Measurements from ENCODE around the gene DNAJA4. TPM values are rescaled to one million over a fixed set of nuclear protein-coding genes. Genes with fewer than 3 reads are reported as not detected.

DNAJA4 gene
- total RNA-seq, 4 donors from 2014 or later: 9.5 to 21.9 (median 13.8) TPM

GRCh38 chr15:78225783-78226541 lies 38.4 kb upstream of the DNAJA4 start:
- H3K4me3 ChIP-seq (replicated peaks in 1 of 3): no peak overlapping the region
- no peak overlapping the region for H3K27ac ChIP-seq
- H3K4me1 ChIP-seq: no peaks in the 10 kb centered on the region
- no peak for TF ChIP-seq CTCF (IDR thresholded peaks at IDR 0.05)
- no peak for TF ChIP-seq POLR2A (IDR thresholded peaks at IDR 0.05)
- intact Hi-C loops (cut with DNase I): no loop called here
- DNase-seq: no peak
- 91 to 96% methylated on average over 3 of the region's 3 CpGs for WGBS, 2 donors
- H3K36me3 ChIP-seq: no peaks in the 10 kb centered on the region
- H3K27me3 ChIP-seq: no peaks in the 10 kb centered on the region
- no peaks in the 10 kb centered on the region for H3K9me3 ChIP-seq

- H3K4me1 ChIP-seq: no peaks in the 10 kb centered on the region
- TF ChIP-seq POLR2A (IDR thresholded peaks at IDR 0.05): no peak
- no peak for TF ChIP-seq CTCF (IDR thresholded peaks at IDR 0.05)
- WGBS, 2 donors: 89 to 92% methylated on average over 8 of the region's 8 CpGs
- no peaks in the 10 kb centered on the region for H3K36me3 ChIP-seq
- no peak overlapping the region for H3K27ac ChIP-seq
- H3K9me3 ChIP-seq: no peaks in the 10 kb centered on the region
- DNase-seq: no peak
- no peaks in the 10 kb centered on the region for H3K27me3 ChIP-seq
- no peak overlapping the region for H3K4me3 ChIP-seq (replicated peaks in 1 of 3)
- intact Hi-C loops (cut with DNase I): no loop called here
Observed at GRCh38 chr15:78228356-78228996, 35.9 kb upstream of the DNAJA4 start.

GRCh38 chr15:78229431-78230406 lies 34.6 kb upstream of the DNAJA4 start:
- no peaks in the 10 kb centered on the region for H3K9me3 ChIP-seq
- 85 to 88% methylated on average over 17 of the region's 17 CpGs for WGBS, 2 donors
- no peaks in the 10 kb centered on the region for H3K36me3 ChIP-seq
- H3K27me3 ChIP-seq: no peaks in the 10 kb centered on the region
- no peaks in the 10 kb centered on the region for H3K4me1 ChIP-seq
- no peak overlapping the region for H3K4me3 ChIP-seq (replicated peaks in 1 of 3)
- intact Hi-C loops (cut with DNase I): no loop called here
- DNase-seq: no peak
- H3K27ac ChIP-seq: no peak overlapping the region
- TF ChIP-seq CTCF (IDR thresholded peaks at IDR 0.05) (no peak), POLR2A (IDR thresholded peaks at IDR 0.05) (no peak)

- Histone ChIP-seq H3K4me1 (no peaks in the 10 kb centered on the region), H3K27me3 (no peaks in the 10 kb centered on the region), H3K4me3 (replicated peaks in 1 of 3) (no peak overlapping the region), H3K36me3 (no peaks in the 10 kb centered on the region), H3K27ac (no peak overlapping the region), H3K9me3 (no peaks in the 10 kb centered on the region)
- TF ChIP-seq POLR2A (IDR thresholded peaks at IDR 0.05): no peak
- TF ChIP-seq CTCF (IDR thresholded peaks at IDR 0.05): no peak
- intact Hi-C loops (cut with DNase I): no loop called here
- WGBS, 2 donors: 72 to 80% methylated on average over 4 to 5 of the region's 5 CpGs
- DNase-seq: no peak
Observed at GRCh38 chr15:78232951-78233350, 31.4 kb upstream of the DNAJA4 start.
